ENCODE measurements around the gene COPS8. TPM values are rescaled to one million over a fixed set of nuclear protein-coding genes. Genes with fewer than 3 reads are reported as not detected.

Gene COPS8
- total and polyA plus RNA-seq, 2 experiments from 2014 or later, result 108 to 134 TPM

DNA sequence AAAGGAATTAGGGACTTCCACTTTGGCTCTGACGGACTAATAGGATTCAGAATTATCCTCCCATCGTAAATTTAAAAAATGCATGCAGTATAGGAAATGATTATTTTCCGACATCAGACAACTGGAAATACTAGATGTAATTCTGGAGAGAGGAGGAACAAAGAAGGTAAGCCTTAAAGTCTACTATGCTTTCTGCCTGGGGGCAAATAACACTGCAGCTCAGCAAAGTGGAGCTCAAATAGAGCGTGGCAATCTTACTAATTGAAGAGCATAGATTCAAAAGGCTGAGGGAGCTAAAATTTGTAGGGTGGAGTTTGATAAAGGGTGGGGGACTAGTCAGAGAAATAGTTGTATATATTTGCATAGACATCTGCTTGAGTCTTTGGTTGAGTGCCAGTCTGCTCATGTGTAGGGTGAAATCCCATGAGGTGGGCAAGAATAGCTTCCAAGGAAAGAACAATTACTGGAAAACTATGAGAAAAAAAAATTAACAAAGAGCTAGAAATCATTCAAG, 23.8 kb downstream of the COPS8 start:
- no peak for DNase-seq (ENCODE audit: low spot score)
- H3K4me1 ChIP-seq (ENCODE audit: insufficient read depth), result no peaks in the 10 kb centered on the region
- no peak overlapping the region for H3K4me3 ChIP-seq
- H3K27ac ChIP-seq, result no peak overlapping the region
- no peaks in the 10 kb centered on the region for H4K20me1 ChIP-seq (ENCODE audit: insufficient read depth, poor library complexity, severe bottlenecking)
- no peaks in the 10 kb centered on the region for H3K27me3 ChIP-seq
- H3K79me2 ChIP-seq, result no peaks in the 10 kb centered on the region
- H3K9me3 ChIP-seq (ENCODE audit: low read depth), result peaks cover 3% of the 10 kb centered on the region
- no peak overlapping the region for H2AFZ ChIP-seq
- H3K9me2 ChIP-seq (replicated peaks; ENCODE audit: insufficient read depth), result no peaks in the 10 kb centered on the region
- TF ChIP-seq, protein P1, sequence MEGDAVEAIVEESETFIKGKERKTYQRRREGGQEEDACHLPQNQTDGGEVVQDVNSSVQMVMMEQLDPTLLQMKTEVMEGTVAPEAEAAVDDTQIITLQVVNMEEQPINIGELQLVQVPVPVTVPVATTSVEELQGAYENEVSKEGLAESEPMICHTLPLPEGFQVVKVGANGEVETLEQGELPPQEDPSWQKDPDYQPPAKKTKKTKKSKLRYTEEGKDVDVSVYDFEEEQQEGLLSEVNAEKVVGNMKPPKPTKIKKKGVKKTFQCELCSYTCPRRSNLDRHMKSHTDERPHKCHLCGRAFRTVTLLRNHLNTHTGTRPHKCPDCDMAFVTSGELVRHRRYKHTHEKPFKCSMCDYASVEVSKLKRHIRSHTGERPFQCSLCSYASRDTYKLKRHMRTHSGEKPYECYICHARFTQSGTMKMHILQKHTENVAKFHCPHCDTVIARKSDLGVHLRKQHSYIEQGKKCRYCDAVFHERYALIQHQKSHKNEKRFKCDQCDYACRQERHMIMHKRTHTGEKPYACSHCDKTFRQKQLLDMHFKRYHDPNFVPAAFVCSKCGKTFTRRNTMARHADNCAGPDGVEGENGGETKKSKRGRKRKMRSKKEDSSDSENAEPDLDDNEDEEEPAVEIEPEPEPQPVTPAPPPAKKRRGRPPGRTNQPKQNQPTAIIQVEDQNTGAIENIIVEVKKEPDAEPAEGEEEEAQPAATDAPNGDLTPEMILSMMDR (IDR thresholded peaks at IDR 0.05; ENCODE audit: poor library complexity), result no peak
- TF ChIP-seq EZH2phosphoT487 (IDR thresholded peaks at IDR 0.05; ENCODE audit: low read depth, severe bottlenecking, unreplicated experiment) (no peak), EZH2 (IDR thresholded peaks at IDR 0.05; ENCODE audit: borderline replicate concordance) (no peak)
- no peaks in the 10 kb centered on the region for H3K36me3 ChIP-seq (replicated peaks; ENCODE audit: insufficient read depth, low read depth)
- WGBS (ENCODE audit: low lambda C conversion rate, missing lambda C conversion rate), result 94% methylated on average over 4 of the region's 4 CpGs
- no peak overlapping the region for H3K4me2 ChIP-seq

DNA sequence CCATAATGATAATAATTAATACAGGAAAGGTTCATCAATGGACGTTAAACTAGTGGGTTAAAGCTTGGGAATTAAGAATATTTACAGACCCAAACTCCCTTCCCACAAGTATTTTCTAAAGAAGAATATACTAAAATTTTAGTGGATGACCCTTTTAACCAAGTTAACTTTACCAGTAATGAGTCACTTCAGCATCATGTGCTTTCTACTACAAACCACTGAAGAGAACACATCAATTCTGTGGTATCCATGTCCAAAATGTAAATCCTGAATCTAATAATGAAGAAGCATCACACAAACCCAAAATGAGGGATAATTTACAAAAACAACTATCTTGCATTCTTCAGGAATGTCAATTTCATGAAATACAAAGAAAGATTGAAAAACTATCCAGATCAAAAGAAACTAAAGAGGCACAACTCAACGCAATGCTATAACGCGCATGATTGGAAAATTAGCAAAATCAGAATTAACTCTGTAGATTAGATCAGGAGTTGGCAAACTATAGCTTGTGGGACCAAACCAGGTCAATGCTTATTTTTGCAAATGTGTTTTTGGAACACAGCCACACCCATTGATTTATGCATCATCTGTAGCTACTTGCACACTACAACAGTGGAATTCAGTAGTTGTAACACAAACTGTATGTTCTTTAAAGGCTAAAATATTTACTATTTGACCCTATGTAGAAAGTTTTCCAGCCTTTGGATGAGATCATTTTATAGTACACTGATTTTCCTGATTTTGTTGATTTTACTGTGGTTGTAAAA, 27.5 kb downstream of the COPS8 start:
- WGBS (ENCODE audit: low lambda C conversion rate, missing lambda C conversion rate), result 97% methylated on average over 4 of the region's 4 CpGs
- H3K27ac ChIP-seq, result no peak overlapping the region
- no peaks in the 10 kb centered on the region for H3K36me3 ChIP-seq (replicated peaks; ENCODE audit: insufficient read depth, low read depth)
- H2AFZ ChIP-seq, result no peak overlapping the region
- TF ChIP-seq EZH2phosphoT487 (IDR thresholded peaks at IDR 0.05; ENCODE audit: low read depth, severe bottlenecking, unreplicated experiment), result no peak
- no peak for TF ChIP-seq EZH2 (IDR thresholded peaks at IDR 0.05; ENCODE audit: borderline replicate concordance)
- TF ChIP-seq, protein P1 (IDR thresholded peaks at IDR 0.05; ENCODE audit: poor library complexity), result no peak
- H3K4me1 ChIP-seq (ENCODE audit: insufficient read depth), result peaks cover 8% of the 10 kb centered on the region
- DNase-seq (ENCODE audit: low spot score), result no peak
- H3K9me3 ChIP-seq (ENCODE audit: low read depth), result peaks cover 3% of the 10 kb centered on the region
- no peaks in the 10 kb centered on the region for H3K27me3 ChIP-seq
- H3K79me2 ChIP-seq, result no peaks in the 10 kb centered on the region
- no peak overlapping the region for H3K4me2 ChIP-seq
- H4K20me1 ChIP-seq (ENCODE audit: insufficient read depth, poor library complexity, severe bottlenecking), result no peaks in the 10 kb centered on the region
- H3K4me3 ChIP-seq, result no peak overlapping the region
- no peaks in the 10 kb centered on the region for H3K9me2 ChIP-seq (replicated peaks; ENCODE audit: insufficient read depth)

DNA sequence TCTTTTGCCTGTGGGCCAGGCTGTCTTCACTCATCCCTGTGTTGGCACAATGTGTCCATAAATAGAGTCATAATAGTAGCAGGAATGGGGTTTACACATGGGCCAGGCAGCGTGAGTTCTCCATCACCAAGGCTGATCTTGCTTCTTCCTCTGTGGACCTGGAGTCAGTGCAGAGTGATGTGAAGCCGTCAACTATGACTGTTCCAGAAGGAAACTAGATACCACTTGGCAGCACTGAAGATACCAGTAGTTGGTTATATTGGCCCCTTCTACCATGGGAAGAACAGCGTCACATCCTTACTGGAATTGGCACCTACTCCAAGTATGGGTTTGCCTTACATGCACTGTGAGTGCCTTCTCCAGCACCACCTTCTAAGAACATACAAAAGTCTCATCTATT, 30.2 kb downstream of the COPS8 start:
- H3K9me2 ChIP-seq (replicated peaks; ENCODE audit: insufficient read depth), result no peaks in the 10 kb centered on the region
- H3K9me3 ChIP-seq (ENCODE audit: low read depth), result peaks cover under 1% of the 10 kb centered on the region
- H3K36me3 ChIP-seq (replicated peaks; ENCODE audit: insufficient read depth, low read depth), result no peaks in the 10 kb centered on the region
- H4K20me1 ChIP-seq (ENCODE audit: insufficient read depth, poor library complexity, severe bottlenecking), result no peaks in the 10 kb centered on the region
- H3K4me2 ChIP-seq, result no peak overlapping the region
- H3K27me3 ChIP-seq, result no peaks in the 10 kb centered on the region
- peaks cover 8% of the 10 kb centered on the region for H3K4me1 ChIP-seq (ENCODE audit: insufficient read depth)
- H2AFZ ChIP-seq, result no peak overlapping the region
- no peak overlapping the region for H3K27ac ChIP-seq
- H3K79me2 ChIP-seq, result no peaks in the 10 kb centered on the region
- no peak for DNase-seq (ENCODE audit: low spot score)
- no peak overlapping the region for H3K4me3 ChIP-seq
- TF ChIP-seq, protein P1 (IDR thresholded peaks at IDR 0.05; ENCODE audit: poor library complexity), result no peak
- TF ChIP-seq EZH2 (IDR thresholded peaks at IDR 0.05; ENCODE audit: borderline replicate concordance) (no peak), EZH2phosphoT487 (IDR thresholded peaks at IDR 0.05; ENCODE audit: low read depth, severe bottlenecking, unreplicated experiment) (no peak)
- WGBS (ENCODE audit: low lambda C conversion rate, missing lambda C conversion rate), result 97% methylated on average over 3 of the region's 3 CpGs

Data from hepatocyte (in vitro differentiated cells).